K562 (cell line): ENCODE results near the gene GLB1L. TPM values are rescaled to one million over a fixed set of nuclear protein-coding genes. Genes with fewer than 3 reads are reported as not detected.

Experiments
- ATF7 ChIP-seq: fragments of 450-650 bp; IDR thresholded peaks from 2 replicates; pipeline ENCODE4 v1.7.1; 2014; ENCODE audit warnings: mild to moderate bottlenecking, moderate library complexity
- CHD1 ChIP-seq: fragments of 200-600 bp; sonication (generic); IDR thresholded peaks from one replicate; pipeline ENCODE4 v1.6.1; 2012; ENCODE audit warnings: mild to moderate bottlenecking, moderate library complexity, low read length, inconsistent platforms
- ESRRA ChIP-seq: fragments of 450-650 bp; IDR thresholded peaks from 2 replicates; pipeline ENCODE4 v1.6.1; 2014; ENCODE audit warnings: low read depth, mild to moderate bottlenecking, moderate library complexity, borderline replicate concordance
- PRMT5 ChIP-seq: sonication (generic); formaldehyde crosslinking; IDR thresholded peaks from 2 replicates; pipeline ENCODE4 v1.5.0; 2020; ENCODE audit warnings: missing genetic modification reagents
- PRPF4 ChIP-seq: fragments of 200-400 bp; formaldehyde crosslinking; IDR thresholded peaks from one replicate; pipeline ENCODE4 v1.6.1; 2017; ENCODE audit warnings: low read length, low read depth, mild to moderate bottlenecking; ENCODE audit not compliant: insufficient read depth, poor library complexity, severe bottlenecking
- SAFB ChIP-seq: fragments of 200-400 bp; formaldehyde crosslinking; IDR thresholded peaks from 2 replicates; pipeline ENCODE4 v1.6.1; 2017; ENCODE audit warnings: low read depth, low read length, borderline replicate concordance
- SMARCB1 ChIP-seq: IDR thresholded peaks from 2 replicates; pipeline ENCODE4 v1.6.1; 2011; ENCODE audit warnings: improper control_type of control experiment, low read depth; ENCODE audit not compliant: insufficient read length
- ZNF354B ChIP-seq: fragments of 250-450 bp; sonication (Bioruptor Pico); IDR thresholded peaks from 2 replicates; pipeline ENCODE4 v1.4.0; 2020
- ZNF707 ChIP-seq: fragments of 250-450 bp; sonication (Bioruptor Pico); conservative IDR thresholded peaks from 2 replicates; pipeline ENCODE4 v1.8.0; 2022; ENCODE audit warnings: inconsistent platforms, mild to moderate bottlenecking, moderate library complexity
- ZSCAN29 ChIP-seq: fragments of 450-650 bp; IDR thresholded peaks from 2 replicates; pipeline ENCODE4 v1.6.1; 2017
- polyA plus RNA-seq, 8 experiments: library from polyadenylated mRNA; depleted of rRNA in 4 of 8; stranded (reverse) in 5 of 8; unstranded in 3 of 8; fragments of >200 nt; fragmentation: Nextera tagmentation in 2 of 8; fragmentation: Illumina TruSeq in 1 of 8; extraction: Ambion mirVana in 2 of 8; extraction: Trizol in 1 of 8; gene quantifications; 2 replicates each; pipeline versions ENCODE4 v1.2.1 to v1.2.3, GENCODE V29; 2011 to 2014; ENCODE audit warnings: inconsistent platforms in 1 of 8, missing spikeins in 1 of 8
- total RNA-seq, 7 experiments: library from RNA; depleted of rRNA in 6 of 7; stranded (reverse); fragments of >200 nt in 6 of 7; fragmentation: Illumina TruSeq in 2 of 7; extraction: Trizol in 2 of 7; gene quantifications; 2 replicates each; pipeline versions ENCODE4 v1.2.1 to v1.2.3, GENCODE V29; 2011 to 2021; ENCODE audit warnings: low replicate concordance in 1 of 7
- TF ChIP-seq, protein P1 (sequence below): fragments of 200-800 bp; sonication (Bioruptor generic); IDR thresholded peaks from 2 replicates; pipeline ENCODE4 v1.6.1; 2017; ENCODE audit warnings: missing genetic modification characterization, missing compliant biosample characterization
- TF ChIP-seq, protein P2 (sequence below): sonication (generic); formaldehyde crosslinking; IDR thresholded peaks from 2 replicates; pipeline ENCODE4 v1.8.0; 2023; ENCODE audit warnings: mild to moderate bottlenecking, missing genetic modification reagents
- TF ChIP-seq, protein P3 (sequence below): fragments of 450-650 bp; formaldehyde crosslinking; IDR thresholded peaks from 2 replicates; pipeline ENCODE4 v1.4.0; 2020; ENCODE audit warnings: mild to moderate bottlenecking
- TF ChIP-seq, protein P4 (sequence below): fragments of 450-650 bp; formaldehyde crosslinking; conservative IDR thresholded peaks from 2 replicates; pipeline ENCODE4 v1.4.0; 2022; ENCODE audit warnings: mild to moderate bottlenecking, missing genetic modification characterization
- TF ChIP-seq, protein P5 (sequence below), 2 experiments: fragments of 450-650 bp in 1 of 2; sonication (generic) in 1 of 2; formaldehyde crosslinking; conservative IDR thresholded peaks; 2 replicates each; pipeline versions ENCODE4 v1.4.0 to v1.8.1; 2020 to 2022; ENCODE audit warnings: mild to moderate bottlenecking in 1 of 2, missing genetic modification reagents in 1 of 2
- TF ChIP-seq, protein P6 (sequence below): fragments of 450-650 bp; IDR thresholded peaks from 2 replicates; pipeline ENCODE4 v1.7.0; 2016; ENCODE audit warnings: borderline replicate concordance

Gene GLB1L
- total and polyA plus RNA-seq, 9 of the 15 experiments (the other 6 are each of a cell fraction or from before 2014, with no cell fraction given): 0.42 to 2.9 (median 2.5) TPM

GRCh38 chr2:219245148-219245898 is at the start of gene GLB1L, which contains the start of gene STK16 (continued):
- TF ChIP-seq, protein P1, sequence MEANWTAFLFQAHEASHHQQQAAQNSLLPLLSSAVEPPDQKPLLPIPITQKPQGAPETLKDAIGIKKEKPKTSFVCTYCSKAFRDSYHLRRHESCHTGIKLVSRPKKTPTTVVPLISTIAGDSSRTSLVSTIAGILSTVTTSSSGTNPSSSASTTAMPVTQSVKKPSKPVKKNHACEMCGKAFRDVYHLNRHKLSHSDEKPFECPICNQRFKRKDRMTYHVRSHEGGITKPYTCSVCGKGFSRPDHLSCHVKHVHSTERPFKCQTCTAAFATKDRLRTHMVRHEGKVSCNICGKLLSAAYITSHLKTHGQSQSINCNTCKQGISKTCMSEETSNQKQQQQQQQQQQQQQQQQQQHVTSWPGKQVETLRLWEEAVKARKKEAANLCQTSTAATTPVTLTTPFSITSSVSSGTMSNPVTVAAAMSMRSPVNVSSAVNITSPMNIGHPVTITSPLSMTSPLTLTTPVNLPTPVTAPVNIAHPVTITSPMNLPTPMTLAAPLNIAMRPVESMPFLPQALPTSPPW (CRISPR knock-in tag): peak; percentile 49; the same call in 1 of the 2 replicates
- TF ChIP-seq, protein P2, sequence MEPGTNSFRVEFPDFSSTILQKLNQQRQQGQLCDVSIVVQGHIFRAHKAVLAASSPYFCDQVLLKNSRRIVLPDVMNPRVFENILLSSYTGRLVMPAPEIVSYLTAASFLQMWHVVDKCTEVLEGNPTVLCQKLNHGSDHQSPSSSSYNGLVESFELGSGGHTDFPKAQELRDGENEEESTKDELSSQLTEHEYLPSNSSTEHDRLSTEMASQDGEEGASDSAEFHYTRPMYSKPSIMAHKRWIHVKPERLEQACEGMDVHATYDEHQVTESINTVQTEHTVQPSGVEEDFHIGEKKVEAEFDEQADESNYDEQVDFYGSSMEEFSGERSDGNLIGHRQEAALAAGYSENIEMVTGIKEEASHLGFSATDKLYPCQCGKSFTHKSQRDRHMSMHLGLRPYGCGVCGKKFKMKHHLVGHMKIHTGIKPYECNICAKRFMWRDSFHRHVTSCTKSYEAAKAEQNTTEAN: no peak
- TF ChIP-seq ATF7: peak; percentile 77; the same call in 1 of the 2 replicates
- TF ChIP-seq, protein P3, sequence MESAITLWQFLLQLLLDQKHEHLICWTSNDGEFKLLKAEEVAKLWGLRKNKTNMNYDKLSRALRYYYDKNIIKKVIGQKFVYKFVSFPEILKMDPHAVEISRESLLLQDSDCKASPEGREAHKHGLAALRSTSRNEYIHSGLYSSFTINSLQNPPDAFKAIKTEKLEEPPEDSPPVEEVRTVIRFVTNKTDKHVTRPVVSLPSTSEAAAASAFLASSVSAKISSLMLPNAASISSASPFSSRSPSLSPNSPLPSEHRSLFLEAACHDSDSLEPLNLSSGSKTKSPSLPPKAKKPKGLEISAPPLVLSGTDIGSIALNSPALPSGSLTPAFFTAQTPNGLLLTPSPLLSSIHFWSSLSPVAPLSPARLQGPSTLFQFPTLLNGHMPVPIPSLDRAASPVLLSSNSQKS (CRISPR knock-in tag): no peak
- no peak for TF ChIP-seq SMARCB1
- no peak for TF ChIP-seq ZNF354B
- TF ChIP-seq, protein P4, sequence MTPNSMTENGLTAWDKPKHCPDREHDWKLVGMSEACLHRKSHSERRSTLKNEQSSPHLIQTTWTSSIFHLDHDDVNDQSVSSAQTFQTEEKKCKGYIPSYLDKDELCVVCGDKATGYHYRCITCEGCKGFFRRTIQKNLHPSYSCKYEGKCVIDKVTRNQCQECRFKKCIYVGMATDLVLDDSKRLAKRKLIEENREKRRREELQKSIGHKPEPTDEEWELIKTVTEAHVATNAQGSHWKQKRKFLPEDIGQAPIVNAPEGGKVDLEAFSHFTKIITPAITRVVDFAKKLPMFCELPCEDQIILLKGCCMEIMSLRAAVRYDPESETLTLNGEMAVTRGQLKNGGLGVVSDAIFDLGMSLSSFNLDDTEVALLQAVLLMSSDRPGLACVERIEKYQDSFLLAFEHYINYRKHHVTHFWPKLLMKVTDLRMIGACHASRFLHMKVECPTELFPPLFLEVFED (CRISPR knock-in tag): no peak
- TF ChIP-seq, protein P5, sequence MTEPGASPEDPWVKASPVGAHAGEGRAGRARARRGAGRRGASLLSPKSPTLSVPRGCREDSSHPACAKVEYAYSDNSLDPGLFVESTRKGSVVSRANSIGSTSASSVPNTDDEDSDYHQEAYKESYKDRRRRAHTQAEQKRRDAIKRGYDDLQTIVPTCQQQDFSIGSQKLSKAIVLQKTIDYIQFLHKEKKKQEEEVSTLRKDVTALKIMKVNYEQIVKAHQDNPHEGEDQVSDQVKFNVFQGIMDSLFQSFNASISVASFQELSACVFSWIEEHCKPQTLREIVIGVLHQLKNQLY (CRISPR knock-in tag; conservative IDR thresholded peaks at IDR 0.05): no peak
- TF ChIP-seq ZSCAN29: no peak
- no peak for TF ChIP-seq CHD1
- TF ChIP-seq, protein P6, sequence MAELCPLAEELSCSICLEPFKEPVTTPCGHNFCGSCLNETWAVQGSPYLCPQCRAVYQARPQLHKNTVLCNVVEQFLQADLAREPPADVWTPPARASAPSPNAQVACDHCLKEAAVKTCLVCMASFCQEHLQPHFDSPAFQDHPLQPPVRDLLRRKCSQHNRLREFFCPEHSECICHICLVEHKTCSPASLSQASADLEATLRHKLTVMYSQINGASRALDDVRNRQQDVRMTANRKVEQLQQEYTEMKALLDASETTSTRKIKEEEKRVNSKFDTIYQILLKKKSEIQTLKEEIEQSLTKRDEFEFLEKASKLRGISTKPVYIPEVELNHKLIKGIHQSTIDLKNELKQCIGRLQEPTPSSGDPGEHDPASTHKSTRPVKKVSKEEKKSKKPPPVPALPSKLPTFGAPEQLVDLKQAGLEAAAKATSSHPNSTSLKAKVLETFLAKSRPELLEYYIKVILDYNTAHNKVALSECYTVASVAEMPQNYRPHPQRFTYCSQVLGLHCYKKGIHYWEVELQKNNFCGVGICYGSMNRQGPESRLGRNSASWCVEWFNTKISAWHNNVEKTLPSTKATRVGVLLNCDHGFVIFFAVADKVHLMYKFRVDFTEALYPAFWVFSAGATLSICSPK: no peak
- no peak for TF ChIP-seq PRMT5 (CRISPR knock-in tag)
- no peak for TF ChIP-seq ZNF707 (CRISPR knock-in tag)
- peak; percentile 59 for TF ChIP-seq ESRRA
- TF ChIP-seq SAFB: no peak
- TF ChIP-seq PRPF4: no peak
